Panc1 (cell line): Measurements from ENCODE around the gene MAGEC1. TPM values are rescaled to one million over a fixed set of nuclear protein-coding genes. Genes with fewer than 3 reads are reported as not detected.

Source experiments
- ATAC-seq: fragments of 200-7000 bp; cut with Tn5 transposase; 2 replicates; pipeline ENCODE4 v1.9.1; 2020; ENCODE audit warnings: mild to moderate bottlenecking, moderate library complexity
- BruUV-seq: library from RNA; stranded (reverse); fragments of 400-500 nt; replicated peaks from 2 replicates; lab custom pipeline; 2021; lab: Mats Ljungman, UMichigan
- CTCF ChIA-PET: fragments of 300-600 bp; sonication (Branson Sonifier 250); formaldehyde crosslinking; loops from one replicate; lab custom pipeline; 2022; ENCODE audit warnings: antibody characterized with exemption; lab: Charles Lee
- POLR2A ChIA-PET: fragments of 300-600 bp; sonication (Branson Sonifier 250); formaldehyde crosslinking; loops from one replicate; lab custom pipeline; 2022; ENCODE audit warnings: antibody characterized with exemption; lab: Charles Lee
- DNase-seq: peaks from one replicate; pipeline ENCODE4 v3.0.0-alpha.2; 2010; ENCODE audit warnings: low read depth, low spot score
- H3K27ac ChIP-seq: 2 replicates; pipeline ENCODE4 v1.5.1; 2011; ENCODE audit warnings: mild to moderate bottlenecking, low read length, inconsistent platforms
- H3K27me3 ChIP-seq: fragments of 200-500 bp; sonication (Bioruptor generic); 2 replicates; pipeline ENCODE4 v1.6.0; 2014; ENCODE audit warnings: low read length, inconsistent platforms; ENCODE audit not compliant: control insufficient read depth, insufficient read depth
- H3K36me3 ChIP-seq: fragments of 200-500 bp; sonication (Bioruptor generic); 2 replicates; pipeline ENCODE4 v1.5.1; 2014; ENCODE audit warnings: inconsistent platforms, mild to moderate bottlenecking, low read length, moderate library complexity; ENCODE audit not compliant: control insufficient read depth, insufficient read depth
- H3K4me1 ChIP-seq: 2 replicates; pipeline ENCODE4 v1.5.1; 2011; ENCODE audit warnings: inconsistent platforms, mild to moderate bottlenecking, low read length, moderate library complexity; ENCODE audit not compliant: control insufficient read depth, insufficient read depth
- H3K4me3 ChIP-seq, 2 experiments: 2 replicates each; pipeline ENCODE4 v1.5.1; 2011 to 2012; ENCODE audit warnings: low read depth in 2 of 2, low read length in 2 of 2, mild to moderate bottlenecking in 2 of 2, inconsistent platforms in 1 of 2, moderate library complexity in 1 of 2
- H3K9me3 ChIP-seq: fragments of 200-500 bp; sonication (Bioruptor generic); 2 replicates; pipeline ENCODE4 v1.5.1; 2014; ENCODE audit warnings: low read depth, mild to moderate bottlenecking, inconsistent platforms, low read length, moderate library complexity; ENCODE audit not compliant: control insufficient read depth, insufficient read depth
- CTCF ChIP-seq: fragments of 450-650 bp; IDR thresholded peaks from 2 replicates; pipeline ENCODE4 v1.5.1; 2017; ENCODE audit warnings: mild to moderate bottlenecking
- POLR2AphosphoS5 ChIP-seq: IDR thresholded peaks from 2 replicates; pipeline ENCODE4 v1.6.1; 2012; ENCODE audit warnings: mild to moderate bottlenecking, low read depth, low read length, moderate library complexity
- REST ChIP-seq, 2 experiments: IDR thresholded peaks; 2 replicates each; pipeline ENCODE4 v1.6.1; 2011 to 2012; ENCODE audit warnings: low read depth in 2 of 2, control low read depth in 1 of 2, low read length in 1 of 2, mild to moderate bottlenecking in 1 of 2, moderate library complexity in 1 of 2; ENCODE audit not compliant: insufficient read depth in 1 of 2
- SIN3A ChIP-seq: IDR thresholded peaks from 2 replicates; pipeline ENCODE4 v1.6.1; 2012; ENCODE audit warnings: low read depth, mild to moderate bottlenecking, low read length, moderate library complexity, borderline replicate concordance; ENCODE audit not compliant: insufficient read depth
- TCF7L2 ChIP-seq: IDR thresholded peaks from 2 replicates; pipeline ENCODE4 v1.6.1; 2011; ENCODE audit warnings: mild to moderate bottlenecking, low read depth, low read length, inconsistent platforms
- in situ Hi-C: cut with HindIII; loops from 2 replicates; pipeline ENCODE4 v1.10.0; 2016; ENCODE audit warnings: low sequenced_read_pairs, low pct_unique_long_range_greater_than_20kb
- intact Hi-C: fragments of 100-400 bp; cut with micrococcal nuclease; formaldehyde crosslinking; loops from one replicate; pipeline ENCODE4 v1.10.0; 2022; ENCODE audit not compliant: unreplicated experiment
- total RNA-seq: library from RNA; stranded (reverse); gene quantifications from one replicate; pipeline ENCODE4 v1.2.1, GENCODE V29; 2021; ENCODE audit not compliant: unreplicated experiment

MAGEC1 gene
- total RNA-seq, 1 experiment from 2014 or later = not detected

GRCh38 chrX:141958675-141959074 lies 55.0 kb downstream of the MAGEC1 start:
- no TSS peak for BruUV-seq
- no peaks in the 10 kb centered on the region for H3K36me3 ChIP-seq
- no peaks in the 10 kb centered on the region for H3K27me3 ChIP-seq
- H3K4me1 ChIP-seq = no peaks in the 10 kb centered on the region
- TF ChIP-seq SIN3A (no peak), POLR2AphosphoS5 (no peak), REST (IDR thresholded peaks at IDR 0.05; ENCODE audit: insufficient read depth in 1 of 2, low read depth in 2 of 2, low read length in 1 of 2) (no peak), TCF7L2 (no peak), CTCF (no peak)
- POLR2A ChIA-PET = no interaction called here
- ATAC-seq (no peak), DNase-seq (no peak)
- in situ Hi-C loops = no loop called here
- intact Hi-C loops = no loop called here
- H3K9me3 ChIP-seq = no peaks in the 10 kb centered on the region
- H3K27ac ChIP-seq = no peak overlapping the region
- no peak overlapping the region for H3K4me3 ChIP-seq
- CTCF ChIA-PET = no interaction called here

Other genes with a start within 250 kb of the MAGEC1 start
- gene SPANXD, start 205.2 kb upstream of the MAGEC1 start, total RNA-seq = not detected
- gene MAGEC3, start 65.6 kb upstream of the MAGEC1 start, total RNA-seq = not detected